Neural cell (in vitro differentiated cells): ENCODE data around the gene SIN3A. TPM values are rescaled to one million over a fixed set of nuclear protein-coding genes. Genes with fewer than 3 reads are reported as not detected.

Experiments
- H2AFZ ChIP-seq: fragments of 200-600, 300-800 bp; sonication (generic), shearing (Covaris generic); 2 replicates; pipeline ENCODE4 v1.6.0; 2014; ENCODE audit warnings: low read depth, mild to moderate bottlenecking, antibody characterized with exemption, low read length, moderate library complexity
- H3F3A ChIP-seq: fragments of 200-600 bp; shearing (Covaris generic); 2 replicates; pipeline ENCODE4 v1.6.1; 2016; ENCODE audit warnings: mild to moderate bottlenecking, moderate library complexity, mixed read lengths, antibody characterized with exemption, low read length; ENCODE audit not compliant: insufficient read depth, poor library complexity, severe bottlenecking
- H3K27ac ChIP-seq: fragments of 200-600, 300-800 bp; sonication (generic), shearing (Covaris generic); 2 replicates; pipeline ENCODE4 v1.5.1; 2014; ENCODE audit warnings: mild to moderate bottlenecking, low read length, moderate library complexity
- H3K27me3 ChIP-seq: fragments of 300-800, 200-600 bp; sonication (generic), shearing (Covaris generic); 2 replicates; pipeline ENCODE4 v1.6.0; 2014; ENCODE audit warnings: mild to moderate bottlenecking, low read depth, low read length, moderate library complexity; ENCODE audit not compliant: insufficient read depth
- H3K36me3 ChIP-seq: fragments of 300-800, 200-600 bp; sonication (generic), shearing (Covaris generic); 2 replicates; pipeline ENCODE4 v1.5.1; 2014; ENCODE audit warnings: mild to moderate bottlenecking, antibody characterized with exemption, low read length, moderate library complexity; ENCODE audit not compliant: insufficient read depth
- H3K4me2 ChIP-seq: fragments of 300-800, 200-600 bp; sonication (generic), shearing (Covaris generic); 2 replicates; pipeline ENCODE4 v1.6.0; 2014; ENCODE audit warnings: mild to moderate bottlenecking, low read length
- H3K4me3 ChIP-seq: fragments of 300-800, 200-600 bp; sonication (generic), shearing (Covaris generic); 2 replicates; pipeline ENCODE4 v1.5.1; 2014; ENCODE audit warnings: mild to moderate bottlenecking, low read length, moderate library complexity
- H3K79me2 ChIP-seq: fragments of 200-600 bp; shearing (Covaris generic); replicated peaks from 2 replicates; pipeline ENCODE4 v1.6.0; 2014; ENCODE audit warnings: mild to moderate bottlenecking, low read length, moderate library complexity; ENCODE audit not compliant: insufficient read depth
- H3K9ac ChIP-seq: fragments of 300-800, 200-600 bp; sonication (generic), shearing (Covaris generic); 2 replicates; pipeline ENCODE4 v1.6.1; 2016; ENCODE audit warnings: mild to moderate bottlenecking, low read length, mixed read lengths
- H3K9me2 ChIP-seq: fragments of 200-600 bp; shearing (Covaris generic); 2 replicates; pipeline ENCODE4 v1.6.1; 2016; ENCODE audit warnings: mild to moderate bottlenecking, low read length, mixed read lengths; ENCODE audit not compliant: insufficient read depth
- H3K9me3 ChIP-seq: fragments of 200-600, 300-800 bp; sonication (generic), shearing (Covaris generic); 2 replicates; pipeline ENCODE4 v1.6.1; 2016; ENCODE audit warnings: mild to moderate bottlenecking, mixed run types, low read length, moderate library complexity, mixed read lengths
- H4K20me1 ChIP-seq: fragments of 200-600 bp; shearing (Covaris generic); 2 replicates; pipeline ENCODE4 v1.6.1; 2016; ENCODE audit warnings: mild to moderate bottlenecking, mixed run types; ENCODE audit not compliant: insufficient read depth
- CTCF ChIP-seq: fragments of 450-650 bp; IDR thresholded peaks from 2 replicates; pipeline ENCODE4 v1.5.1; 2014; ENCODE audit warnings: antibody characterized with exemption, mild to moderate bottlenecking, moderate library complexity; ENCODE audit not compliant: poor library complexity, severe bottlenecking
- EP300 ChIP-seq: fragments of 450-650 bp; conservative IDR thresholded peaks from 2 replicates; pipeline ENCODE4 v1.6.1; 2014; ENCODE audit warnings: antibody characterized with exemption, mild to moderate bottlenecking, moderate library complexity; ENCODE audit not compliant: poor library complexity, severe bottlenecking
- EZH2 ChIP-seq: fragments of 200-600, 300-800 bp; shearing (Covaris generic), sonication (generic); IDR thresholded peaks from 2 replicates; pipeline ENCODE4 v1.6.1; 2014; ENCODE audit warnings: antibody characterized with exemption, low read length, borderline replicate concordance, mild to moderate bottlenecking; ENCODE audit not compliant: insufficient read depth, poor library complexity, severe bottlenecking
- MXI1 ChIP-seq: fragments of 450-650 bp; conservative IDR thresholded peaks from 2 replicates; pipeline ENCODE4 v1.6.1; 2014; ENCODE audit warnings: antibody characterized with exemption, mild to moderate bottlenecking; ENCODE audit not compliant: poor library complexity, severe bottlenecking
- POLR2AphosphoS5 ChIP-seq: IDR thresholded peaks from 2 replicates; pipeline ENCODE4 v1.6.1; 2012
- RAD21 ChIP-seq: fragments of 450-650 bp; conservative IDR thresholded peaks from 2 replicates; pipeline ENCODE4 v1.6.1; 2014; ENCODE audit warnings: antibody characterized with exemption, mild to moderate bottlenecking, moderate library complexity
- REST ChIP-seq: IDR thresholded peaks from 2 replicates; pipeline ENCODE4 v1.6.1; 2012; ENCODE audit warnings: borderline replicate concordance
- TAF1 ChIP-seq: IDR thresholded peaks from 2 replicates; pipeline ENCODE4 v1.6.1; 2012; ENCODE audit warnings: low read depth
- polyA plus RNA-seq: library from polyadenylated mRNA; depleted of rRNA; stranded (reverse); fragments of >200 nt; gene quantifications from 2 replicates; pipeline ENCODE4 v1.2.3, GENCODE V29; 2014

SIN3A gene
- polyA plus RNA-seq, 1 donor from 2014 or later: 13.7 TPM

GRCh38 chr15:75339531-75340240 lies 111.8 kb downstream of the SIN3A start:
- no peaks in the 10 kb centered on the region for H3K9me3 ChIP-seq
- no peak overlapping the region for H3K27ac ChIP-seq
- peaks cover 4% of the 10 kb centered on the region for H3K79me2 ChIP-seq
- H3K4me3 ChIP-seq: no peak overlapping the region
- no peaks in the 10 kb centered on the region for H3F3A ChIP-seq
- H2AFZ ChIP-seq: no peak overlapping the region
- H3K9ac ChIP-seq: no peak overlapping the region
- H3K4me2 ChIP-seq: no peak overlapping the region
- TF ChIP-seq CTCF (no peak), TAF1 (no peak), MXI1 (no peak), EZH2 (no peak), POLR2AphosphoS5 (no peak)
- H3K36me3 ChIP-seq: no peaks in the 10 kb centered on the region
- no peaks in the 10 kb centered on the region for H3K9me2 ChIP-seq
- H3K27me3 ChIP-seq: no peaks in the 10 kb centered on the region
- H4K20me1 ChIP-seq: no peaks in the 10 kb centered on the region

GRCh38 chr15:75338661-75339240 lies 112.7 kb downstream of the SIN3A start:
- Histone ChIP-seq H3K4me2 (no peak overlapping the region), H3K27ac (no peak overlapping the region), H3K9ac (no peak overlapping the region), H3F3A (no peaks in the 10 kb centered on the region), H3K4me3 (no peak overlapping the region), H3K79me2 (peaks cover 4% of the 10 kb centered on the region), H3K9me3 (no peaks in the 10 kb centered on the region), H2AFZ (no peak overlapping the region), H3K9me2 (no peaks in the 10 kb centered on the region), H3K36me3 (no peaks in the 10 kb centered on the region), H3K27me3 (no peaks in the 10 kb centered on the region), H4K20me1 (no peaks in the 10 kb centered on the region)
- TF ChIP-seq RAD21 (no peak), EP300 (no peak), REST (no peak), MXI1 (no peak), POLR2AphosphoS5 (no peak), TAF1 (no peak)
